Lower lobe of right lung (tissue), 2 donors: ENCODE results near the gene ATP6V0D1. TPM values are rescaled to one million over a fixed set of nuclear protein-coding genes. Genes with fewer than 3 reads are reported as not detected.
A peak's percentile ranks its signal among the peaks of the same experiment; 100 is the strongest.

ENCODE experiments used
- ATAC-seq, 2 donors: fragments of 200-7000 bp; cut with Tn5 transposase; one replicate each; pipeline ENCODE4 v1.9.1; 2020 to 2022; ENCODE audit warnings: mild to moderate bottlenecking in 2 of 2, moderate library complexity in 2 of 2
- DNase-seq: peaks from one replicate; pipeline ENCODE4 v3.0.0-alpha.2; 2020
- H3K27ac ChIP-seq: fragments of 200-600 bp; one replicate; pipeline ENCODE4 v1.8.0; 2022
- H3K27me3 ChIP-seq: fragments of 200-600 bp; one replicate; pipeline ENCODE4 v1.8.0; 2022; ENCODE audit warnings: low read depth
- H3K36me3 ChIP-seq: fragments of 200-600 bp; one replicate; pipeline ENCODE4 v1.8.0; 2022; ENCODE audit warnings: mild to moderate bottlenecking
- H3K4me1 ChIP-seq: fragments of 200-600 bp; one replicate; pipeline ENCODE4 v1.8.0; 2022
- H3K4me3 ChIP-seq: fragments of 200-600 bp; one replicate; pipeline ENCODE4 v1.8.0; 2022; ENCODE audit warnings: mild to moderate bottlenecking
- H3K9me3 ChIP-seq: fragments of 200-600 bp; one replicate; pipeline ENCODE4 v1.8.0; 2022
- intact Hi-C: fragments of 100-400 bp; cut with DNase I; formaldehyde crosslinking; loops from one replicate; pipeline ENCODE4 v1.11.0; 2022
- total RNA-seq: library from RNA; stranded (reverse); fragmentation: NEBNext Ultra II Directional; extraction: Animal tissue kit (Norgen Biotek cat#: 25700); gene quantifications from one replicate; pipeline ENCODE4 v1.2.1, GENCODE V29; 2021
- TF ChIP-seq, protein P1 (sequence below): fragments of 200-600 bp; IDR thresholded peaks from one replicate; pipeline ENCODE4 v1.8.0; 2022; ENCODE audit warnings: antibody characterized with exemption, mild to moderate bottlenecking
- donor health status: DM: no; HTN: yes; CAD: no; lungs with severe emphysema.

The ATP6V0D1 gene
- total RNA-seq, 1 donor from 2014 or later, result 175 TPM

GRCh38 chr16:67423611-67424260, 57.2 kb downstream of the ATP6V0D1 start:
- Histone ChIP-seq H3K9me3 (no peaks in the 10 kb centered on the region), H3K27me3 (peaks cover 30% of the 10 kb centered on the region), H3K36me3 (no peaks in the 10 kb centered on the region), H3K4me1 (peaks cover 15% of the 10 kb centered on the region), H3K4me3 (no peak overlapping the region), H3K27ac (no peak overlapping the region)
- TF ChIP-seq, protein P1, sequence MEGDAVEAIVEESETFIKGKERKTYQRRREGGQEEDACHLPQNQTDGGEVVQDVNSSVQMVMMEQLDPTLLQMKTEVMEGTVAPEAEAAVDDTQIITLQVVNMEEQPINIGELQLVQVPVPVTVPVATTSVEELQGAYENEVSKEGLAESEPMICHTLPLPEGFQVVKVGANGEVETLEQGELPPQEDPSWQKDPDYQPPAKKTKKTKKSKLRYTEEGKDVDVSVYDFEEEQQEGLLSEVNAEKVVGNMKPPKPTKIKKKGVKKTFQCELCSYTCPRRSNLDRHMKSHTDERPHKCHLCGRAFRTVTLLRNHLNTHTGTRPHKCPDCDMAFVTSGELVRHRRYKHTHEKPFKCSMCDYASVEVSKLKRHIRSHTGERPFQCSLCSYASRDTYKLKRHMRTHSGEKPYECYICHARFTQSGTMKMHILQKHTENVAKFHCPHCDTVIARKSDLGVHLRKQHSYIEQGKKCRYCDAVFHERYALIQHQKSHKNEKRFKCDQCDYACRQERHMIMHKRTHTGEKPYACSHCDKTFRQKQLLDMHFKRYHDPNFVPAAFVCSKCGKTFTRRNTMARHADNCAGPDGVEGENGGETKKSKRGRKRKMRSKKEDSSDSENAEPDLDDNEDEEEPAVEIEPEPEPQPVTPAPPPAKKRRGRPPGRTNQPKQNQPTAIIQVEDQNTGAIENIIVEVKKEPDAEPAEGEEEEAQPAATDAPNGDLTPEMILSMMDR, result no peak
- intact Hi-C loops, result no loop called here
- ATAC-seq (peak in 1 of 2 donors; percentile 65), DNase-seq (no peak)

GRCh38 chr16:67423015-67423414, 57.9 kb downstream of the ATP6V0D1 start:
- TF ChIP-seq, protein P1, result no peak
- ATAC-seq (no peak), DNase-seq (no peak)
- Histone ChIP-seq H3K4me1 (peaks cover 11% of the 10 kb centered on the region), H3K27ac (no peak overlapping the region), H3K36me3 (no peaks in the 10 kb centered on the region), H3K9me3 (no peaks in the 10 kb centered on the region), H3K27me3 (peaks cover 24% of the 10 kb centered on the region), H3K4me3 (no peak overlapping the region)
- intact Hi-C loops, result no loop called here

- Histone ChIP-seq H3K27me3 (peaks cover 17% of the 10 kb centered on the region), H3K9me3 (no peaks in the 10 kb centered on the region), H3K4me1 (peaks cover 18% of the 10 kb centered on the region), H3K36me3 (no peaks in the 10 kb centered on the region), H3K4me3 (no peak overlapping the region), H3K27ac (no peak overlapping the region)
- TF ChIP-seq, protein P1, result no peak
- DNase-seq, result no peak
- intact Hi-C loops, result no loop called here
- no peak for ATAC-seq
Measured at GRCh38 chr16:67421030-67421429, 59.9 kb downstream of the ATP6V0D1 start.

DNA sequence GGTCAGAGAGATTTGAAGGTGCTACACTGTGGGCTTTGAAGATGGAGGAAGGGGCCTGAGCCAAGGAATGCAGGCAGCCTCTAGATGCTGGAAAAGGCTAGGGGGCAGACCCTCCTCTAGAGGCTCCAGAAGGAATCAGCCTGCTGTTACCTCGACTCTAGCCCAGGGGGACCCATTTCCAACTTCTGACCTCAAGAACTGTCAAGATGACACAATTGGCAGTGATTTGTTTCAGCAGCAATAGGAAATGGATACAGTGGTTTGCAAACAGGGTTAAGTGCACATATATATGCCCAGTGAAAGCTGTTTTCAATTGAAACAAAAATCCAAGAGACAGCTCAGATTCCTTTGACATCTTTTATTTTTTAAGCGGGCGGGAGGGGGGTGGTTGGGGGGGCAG, 61.0 kb downstream of the ATP6V0D1 start:
- TF ChIP-seq, protein P1, result no peak
- H3K4me1 ChIP-seq, result peaks cover 28% of the 10 kb centered on the region
- ATAC-seq, result no peak
- H3K9me3 ChIP-seq, result no peaks in the 10 kb centered on the region
- intact Hi-C loops, result no loop called here
- H3K27ac ChIP-seq, result no peak overlapping the region
- H3K27me3 ChIP-seq, result peaks cover 6% of the 10 kb centered on the region
- no peak overlapping the region for H3K4me3 ChIP-seq
- H3K36me3 ChIP-seq, result no peaks in the 10 kb centered on the region
- DNase-seq, result no peak

- ATAC-seq, result no peak
- no peak overlapping the region for H3K27ac ChIP-seq
- DNase-seq, result no peak
- intact Hi-C loops, result no loop called here
- peaks cover 2% of the 10 kb centered on the region for H3K27me3 ChIP-seq
- H3K36me3 ChIP-seq, result no peaks in the 10 kb centered on the region
- TF ChIP-seq, protein P1, result no peak
- peaks cover 29% of the 10 kb centered on the region for H3K4me1 ChIP-seq
- H3K9me3 ChIP-seq, result no peaks in the 10 kb centered on the region
- H3K4me3 ChIP-seq, result no peak overlapping the region
Measured at GRCh38 chr16:67419502-67419901, 61.5 kb downstream of the ATP6V0D1 start.
